Psoas muscle (tissue), 8 donors: ENCODE results near the gene TCERG1L. TPM values are rescaled to one million over a fixed set of nuclear protein-coding genes. Genes with fewer than 3 reads are reported as not detected.

Source experiments
- ATAC-seq, 4 donors: fragments of 200-7000 bp; cut with Tn5 transposase; one replicate each; pipeline ENCODE4 v1.9.1; 2020; ENCODE audit warnings: moderate library complexity in 3 of 4, mild to moderate bottlenecking in 2 of 4
- DNase-seq, 2 donors: peaks; one replicate each; pipeline ENCODE4 v3.0.0-alpha.2; 2020
- H3K27ac ChIP-seq: fragments of 200-600 bp; one replicate; pipeline ENCODE4 v1.8.0; 2022
- H3K27me3 ChIP-seq, 3 donors: fragments of 200-600 bp in 1 of 3; one replicate each; pipeline versions ENCODE4 v1.6.1 to v1.8.0; 2013 to 2022; ENCODE audit warnings: low read length in 2 of 3, mild to moderate bottlenecking in 2 of 3, moderate library complexity in 1 of 3; ENCODE audit not compliant: insufficient read depth in 3 of 3
- H3K36me3 ChIP-seq, 2 donors: fragments of 200-600 bp in 1 of 2; one replicate each; pipeline versions ENCODE4 v1.6.1 to v1.8.0; 2013 to 2022; ENCODE audit warnings: low read depth in 1 of 2, mild to moderate bottlenecking in 1 of 2, moderate library complexity in 1 of 2; ENCODE audit not compliant: insufficient read depth in 1 of 2
- H3K4me1 ChIP-seq: fragments of 200-600 bp; one replicate; pipeline ENCODE4 v1.8.0; 2022
- H3K4me3 ChIP-seq: fragments of 200-600 bp; one replicate; pipeline ENCODE4 v1.8.0; 2022; ENCODE audit warnings: mild to moderate bottlenecking
- H3K9me3 ChIP-seq: fragments of 200-600 bp; one replicate; pipeline ENCODE4 v1.8.0; 2022
- WGBS, 3 donors: extraction: QIAGEN DNeasy Blood & Tissue Kit; methylation state at CpG; one replicate each; pipeline versions ENCODE4 v1.1.6 to v1.1.7; 2013; 5-methylcytosine and 5-hydroxymethylcytosine counted together
- intact Hi-C, 2 donors: fragments of 100-400 bp; cut with DNase I; formaldehyde crosslinking; loops; one replicate each; pipeline versions ENCODE4 v1.11.0 to v1.14.2; 2022
- polyA plus RNA-seq, 3 donors: library from polyadenylated mRNA; stranded (reverse); fragments of 200-250 nt; gene quantifications; one replicate each; pipeline ENCODE4 v1.2.3, GENCODE V29; 2013
- total RNA-seq, 4 donors: library from RNA; stranded (reverse); fragmentation: NEBNext Ultra II Directional in 2 of 4; extraction: Animal tissue kit (Norgen Biotek cat#: 25700) in 2 of 4; gene quantifications; one replicate each; pipeline versions ENCODE4 v1.2.1 to v1.2.4, GENCODE V29; 2021 to 2023
- TF ChIP-seq, protein P1 (sequence below): fragments of 200-600 bp; IDR thresholded peaks from one replicate; pipeline ENCODE4 v1.8.0; 2022; ENCODE audit warnings: antibody characterized with exemption
- donor health status: healthy with polysubstance abuse.
- donor health status: DM: no; HTN: no; CAD: no; lungs with moderate emphysema.
- donor health status: Bipolar disorder and iron deficiency.
- donor health status: healthy.
- donor health status: DM: yes; HTN: yes; CAD: no.
- donor health status: DM: no; HTN: no; CAD: no.
- donor health status: DM: no; HTN: no; CAD: no.
- donor health status: DM: yes; HTN: yes; CAD: no.

Gene TCERG1L
- total and polyA plus RNA-seq, 7 donors: 0.01 TPM; not detected in 6

DNA sequence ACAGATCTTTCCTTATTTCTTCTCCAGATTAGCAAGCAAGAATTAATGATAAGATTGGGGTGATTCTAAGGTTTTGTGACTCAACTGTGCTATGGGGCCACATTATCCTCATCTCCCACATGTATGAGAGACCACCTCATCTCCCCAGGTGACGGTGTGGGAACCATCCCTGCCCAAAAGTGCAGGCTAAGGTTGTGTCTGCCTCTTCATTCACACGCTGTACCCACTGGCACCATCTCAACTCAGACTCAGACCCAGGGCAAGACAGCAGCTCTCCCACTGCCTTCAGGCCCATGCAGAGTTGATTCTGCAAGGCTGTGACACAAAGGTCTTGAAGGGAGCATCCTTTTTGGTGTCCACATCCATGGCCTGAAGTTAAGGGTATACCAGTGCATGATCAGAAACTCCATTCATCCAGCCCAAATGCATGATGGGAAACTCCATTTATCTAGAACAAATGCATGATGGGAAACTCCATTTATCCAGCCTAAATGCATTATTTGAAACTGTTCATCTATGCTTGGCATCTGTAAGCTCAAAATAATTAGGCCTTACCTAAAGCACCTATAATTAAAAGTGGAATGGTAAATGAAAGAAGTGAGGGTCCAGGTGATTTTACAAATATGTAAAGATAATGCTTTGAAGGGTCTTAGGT is 99.4 kb downstream of the TCERG1L start:
- Histone ChIP-seq H3K4me3 (no peak overlapping the region), H3K27ac (no peak overlapping the region), H3K9me3 (no peaks in the 10 kb centered on the region), H3K36me3 (no peaks in the 10 kb centered on the region), H3K27me3 (no peaks in the 10 kb centered on the region), H3K4me1 (no peaks in the 10 kb centered on the region)
- ATAC-seq (no peak), DNase-seq (peak in 1 of 2 donors; percentile 6)
- intact Hi-C loops: no loop called here
- TF ChIP-seq, protein P1, sequence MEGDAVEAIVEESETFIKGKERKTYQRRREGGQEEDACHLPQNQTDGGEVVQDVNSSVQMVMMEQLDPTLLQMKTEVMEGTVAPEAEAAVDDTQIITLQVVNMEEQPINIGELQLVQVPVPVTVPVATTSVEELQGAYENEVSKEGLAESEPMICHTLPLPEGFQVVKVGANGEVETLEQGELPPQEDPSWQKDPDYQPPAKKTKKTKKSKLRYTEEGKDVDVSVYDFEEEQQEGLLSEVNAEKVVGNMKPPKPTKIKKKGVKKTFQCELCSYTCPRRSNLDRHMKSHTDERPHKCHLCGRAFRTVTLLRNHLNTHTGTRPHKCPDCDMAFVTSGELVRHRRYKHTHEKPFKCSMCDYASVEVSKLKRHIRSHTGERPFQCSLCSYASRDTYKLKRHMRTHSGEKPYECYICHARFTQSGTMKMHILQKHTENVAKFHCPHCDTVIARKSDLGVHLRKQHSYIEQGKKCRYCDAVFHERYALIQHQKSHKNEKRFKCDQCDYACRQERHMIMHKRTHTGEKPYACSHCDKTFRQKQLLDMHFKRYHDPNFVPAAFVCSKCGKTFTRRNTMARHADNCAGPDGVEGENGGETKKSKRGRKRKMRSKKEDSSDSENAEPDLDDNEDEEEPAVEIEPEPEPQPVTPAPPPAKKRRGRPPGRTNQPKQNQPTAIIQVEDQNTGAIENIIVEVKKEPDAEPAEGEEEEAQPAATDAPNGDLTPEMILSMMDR: no peak
- WGBS, 3 donors: 86 to 97% (median 89%) methylated on average over 2 of the region's 2 CpGs

DNA sequence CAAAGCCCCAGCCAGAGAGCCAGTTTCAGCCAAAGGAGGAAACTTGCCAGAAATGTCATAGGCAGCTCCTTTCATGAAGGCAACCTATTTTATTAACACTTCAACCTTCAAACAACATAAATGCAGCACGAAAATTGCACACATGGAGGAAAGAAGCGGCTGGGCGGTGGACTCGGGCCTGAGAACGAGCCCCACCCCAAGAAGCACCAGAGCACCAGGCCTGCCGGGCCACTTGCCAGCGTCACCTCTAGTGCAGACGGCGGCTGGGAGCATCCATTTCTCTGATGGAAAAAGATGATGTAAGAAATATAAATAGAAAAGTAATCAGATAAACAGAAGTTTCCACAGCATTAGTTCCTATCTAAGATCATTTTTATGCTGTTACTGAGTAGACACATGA is 100.0 kb downstream of the TCERG1L start:
- H3K4me3 ChIP-seq: no peak overlapping the region
- H3K9me3 ChIP-seq: no peaks in the 10 kb centered on the region
- ATAC-seq: no peak
- intact Hi-C loops: no loop called here
- DNase-seq: peak in 1 of 2 donors; percentile 56
- WGBS, 3 donors: 68 to 74% (median 72%) methylated on average over 9 of the region's 9 CpGs
- H3K27ac ChIP-seq: no peak overlapping the region
- no peaks in the 10 kb centered on the region for H3K27me3 ChIP-seq
- H3K36me3 ChIP-seq: no peaks in the 10 kb centered on the region
- TF ChIP-seq, protein P1: no peak
- no peaks in the 10 kb centered on the region for H3K4me1 ChIP-seq

DNA sequence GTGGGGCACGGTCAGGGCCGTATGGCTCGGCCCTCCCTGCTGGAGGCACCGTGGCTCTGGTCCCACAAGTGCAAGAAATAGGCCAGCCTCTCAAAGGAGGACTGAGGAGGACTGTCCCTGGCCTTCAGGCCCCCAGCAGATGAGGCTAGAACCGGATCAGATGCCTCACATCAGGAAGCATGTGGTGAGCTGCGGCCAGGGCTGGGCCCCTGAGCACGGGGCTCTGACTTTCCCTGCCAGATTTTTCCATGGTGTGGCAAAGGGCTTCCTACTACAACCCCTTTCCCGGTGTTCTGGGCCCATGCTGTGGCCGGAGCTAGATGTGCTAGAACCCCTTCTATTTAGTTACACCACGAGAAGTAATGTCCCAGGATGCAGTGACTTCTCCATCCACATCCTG is 100.4 kb downstream of the TCERG1L start:
- H3K36me3 ChIP-seq: no peaks in the 10 kb centered on the region
- H3K4me3 ChIP-seq: no peak overlapping the region
- intact Hi-C loops: no loop called here
- TF ChIP-seq, protein P1: no peak
- WGBS, 3 donors: 73 to 81% (median 76%) methylated on average over 10 of the region's 10 CpGs
- H3K4me1 ChIP-seq: no peaks in the 10 kb centered on the region
- no peaks in the 10 kb centered on the region for H3K9me3 ChIP-seq
- ATAC-seq (no peak), DNase-seq (peak in 1 of 2 donors; percentile 22)
- H3K27ac ChIP-seq: no peak overlapping the region
- no peaks in the 10 kb centered on the region for H3K27me3 ChIP-seq

DNA sequence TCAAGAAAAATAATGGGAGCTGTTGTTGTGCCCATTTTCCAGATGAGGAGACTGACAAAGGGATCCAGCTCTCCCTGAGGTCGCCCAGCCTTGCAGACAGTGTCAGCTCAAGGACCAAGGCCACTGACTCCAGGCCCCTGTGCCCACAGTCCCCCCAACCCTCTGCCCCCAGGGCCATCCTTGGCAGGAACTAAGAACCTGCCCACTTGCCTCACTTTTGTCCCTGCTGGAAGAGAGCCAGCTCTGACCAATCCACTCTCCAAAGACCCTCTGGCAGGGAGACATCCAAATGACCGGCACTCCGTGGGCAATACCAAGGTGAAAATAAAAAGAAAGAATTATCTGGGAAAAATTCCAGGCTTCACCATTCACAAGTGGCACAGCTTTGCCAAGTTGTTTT is 101.3 kb downstream of the TCERG1L start:
- Histone ChIP-seq H3K4me1 (no peaks in the 10 kb centered on the region), H3K27ac (no peak overlapping the region), H3K27me3 (no peaks in the 10 kb centered on the region), H3K9me3 (no peaks in the 10 kb centered on the region), H3K36me3 (no peaks in the 10 kb centered on the region), H3K4me3 (no peak overlapping the region)
- TF ChIP-seq, protein P1: no peak
- DNase-seq (peak in 1 of 2 donors; percentile 14), ATAC-seq (no peak)
- intact Hi-C loops: no loop called here
- 65 to 73% (median 70%) methylated on average over 3 of the region's 3 CpGs for WGBS, 3 donors
